GM12878 (cell line): ENCODE data around the gene CFAP92. TPM values are rescaled to one million over a fixed set of nuclear protein-coding genes. Genes with fewer than 3 reads are reported as not detected.

Experiments
- ATAC-seq: fragments of 200-7000 bp; cut with Tn5 transposase; 3 replicates; pipeline ENCODE4 v1.9.1; 2020; ENCODE audit warnings: mild to moderate bottlenecking, moderate library complexity
- BruUV-seq: library from RNA; stranded (reverse); fragments of 400-500 nt; replicated peaks from 2 replicates; lab custom pipeline; 2021; lab: Mats Ljungman, UMichigan
- CTCF ChIA-PET: fragments of 300-600 bp; sonication (Branson Sonifier 250); formaldehyde crosslinking; extraction: SDS; loops from one replicate; lab custom pipeline; 2021; ENCODE audit warnings: inconsistent platforms; lab: Yijun Ruan, JAX
- POLR2A ChIA-PET: fragments of 350-600 bp; formaldehyde crosslinking; extraction: SDS; loops from one replicate; lab custom pipeline; 2021; ENCODE audit warnings: inconsistent platforms; lab: Charles Lee
- RAD21 ChIA-PET: fragments of 300-600 bp; sonication (Branson Sonifier 250); formaldehyde crosslinking; loops from one replicate; lab custom pipeline; 2023; ENCODE audit warnings: antibody characterized with exemption; ENCODE audit not compliant: unreplicated experiment; lab: Charles Lee
- SMC1A ChIA-PET: fragments of 300-600 bp; sonication (Branson Sonifier 250); formaldehyde crosslinking; loops from one replicate; lab custom pipeline; 2023; ENCODE audit not compliant: unreplicated experiment, uncharacterized antibody; lab: Charles Lee
- DNase-seq: peaks from one replicate; pipeline ENCODE4 v3.0.0-alpha.2; 2011; ENCODE audit warnings: low read depth, low spot score
- FAIRE-seq: peaks from 3 replicates; lab custom pipeline; 2011; peaks lifted over from hg19 to GRCh38; lab: Jason Lieb, UNC
- H2AFZ ChIP-seq: 2 replicates; pipeline ENCODE4 v1.6.0; 2011; ENCODE audit warnings: low read depth, low read length, control low read depth; ENCODE audit not compliant: control insufficient read depth
- H3K27ac ChIP-seq: 2 replicates; pipeline ENCODE4 v1.5.1; 2011; ENCODE audit warnings: control low read depth; ENCODE audit not compliant: control insufficient read depth, insufficient read depth
- H3K27me3 ChIP-seq, 2 experiments: replicated peaks in 1 of 2; 2 replicates each; pipeline versions ENCODE4 v1.6.0 to v1.6.1; 2011; ENCODE audit warnings: low read length in 1 of 2; ENCODE audit not compliant: control insufficient read depth in 2 of 2, insufficient read depth in 2 of 2
- H3K36me3 ChIP-seq, 2 experiments: 2 replicates each; pipeline ENCODE4 v1.5.1; 2011; ENCODE audit warnings: low read length in 1 of 2; ENCODE audit not compliant: control insufficient read depth in 2 of 2, insufficient read depth in 2 of 2
- H3K4me1 ChIP-seq: 2 replicates; pipeline ENCODE4 v1.6.1; 2011; ENCODE audit warnings: mild to moderate bottlenecking, low read length, moderate library complexity, mixed read lengths; ENCODE audit not compliant: control insufficient read depth, insufficient read depth
- H3K4me2 ChIP-seq: 2 replicates; pipeline ENCODE4 v1.6.0; 2011; ENCODE audit warnings: control low read depth; ENCODE audit not compliant: control insufficient read depth, insufficient read depth
- H3K4me3 ChIP-seq: fragments of 200-600 bp; sonication (generic); 2 replicates; pipeline ENCODE4 v1.5.1; 2016
- H3K79me2 ChIP-seq: 2 replicates; pipeline ENCODE4 v1.6.0; 2011; ENCODE audit warnings: low read length; ENCODE audit not compliant: control insufficient read depth, insufficient read depth
- H3K9ac ChIP-seq: 2 replicates; pipeline ENCODE4 v1.8.0; 2011; ENCODE audit warnings: low read length, control low read depth, mixed read lengths; ENCODE audit not compliant: control insufficient read depth, insufficient read depth
- H3K9me3 ChIP-seq: replicated peaks from 3 replicates; pipeline ENCODE4 v1.5.1; 2011; ENCODE audit warnings: mild to moderate bottlenecking, low read length; ENCODE audit not compliant: control insufficient read depth, insufficient read depth
- H4K20me1 ChIP-seq: 2 replicates; pipeline ENCODE4 v1.6.0; 2011; ENCODE audit not compliant: control insufficient read depth, insufficient read depth
- E2F8 ChIP-seq: fragments of 450-650 bp; IDR thresholded peaks from 2 replicates; pipeline ENCODE4 v1.6.1; 2018; ENCODE audit warnings: mild to moderate bottlenecking, low read depth, moderate library complexity; ENCODE audit not compliant: partially characterized antibody
- EGR1 ChIP-seq, 2 experiments: IDR thresholded peaks; 1 replicate in 1 of 2; 2 replicates in 1 of 2; pipeline ENCODE4 v1.6.1; 2011 to 2012; ENCODE audit warnings: low read depth in 2 of 2, low read length in 2 of 2, borderline replicate concordance in 1 of 2, mild to moderate bottlenecking in 1 of 2, moderate library complexity in 1 of 2
- EZH2 ChIP-seq: IDR thresholded peaks from 2 replicates; pipeline ENCODE4 v1.6.1; 2012; ENCODE audit warnings: low read depth, mild to moderate bottlenecking, control low read depth, inconsistent platforms, low read length, borderline replicate concordance; ENCODE audit not compliant: control insufficient read depth
- FOS ChIP-seq: IDR thresholded peaks from 3 replicates; pipeline ENCODE4 v1.6.1; 2011; ENCODE audit warnings: borderline replicate concordance; ENCODE audit not compliant: insufficient read length; ENCODE audit errors: extremely low read depth
- HCFC1 ChIP-seq: fragments of 150-350 bp; IDR thresholded peaks from 2 replicates; pipeline ENCODE4 v1.6.1; 2014; ENCODE audit warnings: low read length
- IRF4 ChIP-seq: IDR thresholded peaks from 2 replicates; pipeline ENCODE4 v1.6.1; 2011; ENCODE audit warnings: low read depth, low read length
- KDM1A ChIP-seq: fragments of 200-600 bp; sonication (generic); IDR thresholded peaks from 2 replicates; pipeline ENCODE4 v1.6.1; 2016; ENCODE audit warnings: borderline replicate concordance
- MXI1 ChIP-seq: fragments of 150-350 bp; IDR thresholded peaks from 2 replicates; pipeline ENCODE4 v1.6.1; 2011; ENCODE audit warnings: low read depth, mild to moderate bottlenecking, inconsistent platforms, low read length, improper control_type of control experiment
- NFYA ChIP-seq: IDR thresholded peaks from 2 replicates; pipeline ENCODE4 v1.6.1; 2011; ENCODE audit warnings: low read depth, mild to moderate bottlenecking, low read length, improper control_type of control experiment, borderline replicate concordance
- NKRF ChIP-seq: fragments of 450-650 bp; conservative IDR thresholded peaks from 2 replicates; pipeline ENCODE4 v1.6.1; 2017; ENCODE audit warnings: mild to moderate bottlenecking, moderate library complexity
- WRNIP1 ChIP-seq: IDR thresholded peaks from 2 replicates; pipeline ENCODE4 v1.6.1; 2011; ENCODE audit warnings: low read depth, low read length, improper control_type of control experiment, borderline replicate concordance
- ZBTB40 ChIP-seq: fragments of 450-650 bp; IDR thresholded peaks from 2 replicates; pipeline ENCODE4 v1.6.1; 2016; ENCODE audit warnings: mild to moderate bottlenecking, moderate library complexity, borderline replicate concordance
- WGBS: methylation state at CpG from one replicate; pipeline ENCODE4 v1.1.6; 2016; ENCODE audit warnings: low lambda C conversion rate; ENCODE audit not compliant: insufficient replicate concordance, insufficient coverage; ENCODE audit errors: missing lambda C conversion rate; 5-methylcytosine and 5-hydroxymethylcytosine counted together
- in situ Hi-C: fragments of 300-500 bp; cut with MboI; formaldehyde crosslinking; loops from 9 replicates; pipeline ENCODE4 v1.14.3; 2018; ENCODE audit warnings: mixed read lengths
- intact Hi-C: fragments of 100-400 bp; cut with micrococcal nuclease; formaldehyde crosslinking; loops from one replicate; pipeline ENCODE4 v1.14.2; 2022; ENCODE audit not compliant: unreplicated experiment
- polyA plus RNA-seq, 11 experiments: library from polyadenylated mRNA; depleted of rRNA in 4 of 11; unstranded in 6 of 11; stranded (reverse) in 5 of 11; fragments of >200 nt; fragmentation: Nextera tagmentation in 4 of 11; fragmentation: Illumina TruSeq in 1 of 11; extraction: Ambion mirVana in 4 of 11; extraction: Trizol in 1 of 11; gene quantifications; 1 replicate in 1 of 11; 2 replicates in 10 of 11; pipeline versions ENCODE4 v1.2.1 to v1.2.3, GENCODE V29; 2011 to 2016; ENCODE audit warnings: inconsistent platforms in 2 of 11, missing spikeins in 2 of 11, low read depth in 1 of 11
- total RNA-seq, 4 experiments: library from RNA; depleted of rRNA in 3 of 4; stranded (reverse); fragments of >200 nt in 3 of 4; fragmentation: Illumina TruSeq in 1 of 4; extraction: Trizol in 1 of 4; gene quantifications; 2 replicates each; pipeline versions ENCODE4 v1.2.1 to v1.2.3, GENCODE V29; 2013 to 2021

The CFAP92 gene
- total and polyA plus RNA-seq, 10 of the 15 experiments (the other 5 are each of a cell fraction or from before 2014, with no cell fraction given), result 0.05 to 0.52 (median 0.14) TPM; not detected in 7

GRCh38 chr3:128933922-128934253, 60.0 kb downstream of the CFAP92 start (continued):
- TF ChIP-seq E2F8, result no peak
- TF ChIP-seq NKRF, result no peak
- no peak for TF ChIP-seq WRNIP1
- TF ChIP-seq, all 136 proteins: peak for 0

GRCh38 chr3:128933213-128933921, 60.5 kb downstream of the CFAP92 start:
- intact Hi-C loops (no loop called here), in situ Hi-C loops (no loop called here)
- Histone ChIP-seq H3K4me2 (no peak overlapping the region), H3K9me3 (no peaks in the 10 kb centered on the region), H3K9ac (no peak overlapping the region), H3K27ac (no peak overlapping the region), H3K4me1 (no peaks in the 10 kb centered on the region), H2AFZ (no peak overlapping the region), H3K36me3 (no peaks in the 10 kb centered on the region), H3K4me3 (no peak overlapping the region), H4K20me1 (no peaks in the 10 kb centered on the region), H3K79me2 (no peaks in the 10 kb centered on the region), H3K27me3 (peaks cover 0 to 2% of the 10 kb centered on the region in 2 experiments; a peak in 2 of 4 replicates)
- ATAC-seq, result no peak
- BruUV-seq, result no TSS peak
- CTCF ChIA-PET, result no interaction called here
- no peak for FAIRE-seq
- SMC1A ChIA-PET, result interaction anchor here (0.6 kb wide), 1 partner anchor 139 kb away, joined by 3 read pairs; no protein-coding TSS in a partner anchor
- POLR2A ChIA-PET, result interaction anchor here (0.9 kb wide), 1 partner anchor 9 kb away, joined by 3 read pairs; no protein-coding TSS in a partner anchor
- WGBS, result 28% methylated on average over 9 of the region's 9 CpGs
- RAD21 ChIA-PET, result no interaction called here
- DNase-seq, result no peak
- no peak for TF ChIP-seq IRF4
- no peak for TF ChIP-seq EZH2
- no peak for TF ChIP-seq KDM1A
- TF ChIP-seq ZBTB40, result no peak
- no peak for TF ChIP-seq HCFC1
- TF ChIP-seq NFYA, result no peak
- no peak for TF ChIP-seq EGR1 (IDR thresholded peaks at IDR 0.05; ENCODE audit: borderline replicate concordance in 1 of 2, low read depth in 2 of 2, low read length in 2 of 2)
- no peak for TF ChIP-seq FOS
- no peak for TF ChIP-seq MXI1
